ENCODE results near the gene MROH2A. TPM values are rescaled to one million over a fixed set of nuclear protein-coding genes. Genes with fewer than 3 reads are reported as not detected.
"Not testable (repeated sequence)": the region's sequence is repeated elsewhere in the genome, so short reads cannot be mapped to it uniquely, and the experiment has no call there.

The MROH2A gene, protein sequence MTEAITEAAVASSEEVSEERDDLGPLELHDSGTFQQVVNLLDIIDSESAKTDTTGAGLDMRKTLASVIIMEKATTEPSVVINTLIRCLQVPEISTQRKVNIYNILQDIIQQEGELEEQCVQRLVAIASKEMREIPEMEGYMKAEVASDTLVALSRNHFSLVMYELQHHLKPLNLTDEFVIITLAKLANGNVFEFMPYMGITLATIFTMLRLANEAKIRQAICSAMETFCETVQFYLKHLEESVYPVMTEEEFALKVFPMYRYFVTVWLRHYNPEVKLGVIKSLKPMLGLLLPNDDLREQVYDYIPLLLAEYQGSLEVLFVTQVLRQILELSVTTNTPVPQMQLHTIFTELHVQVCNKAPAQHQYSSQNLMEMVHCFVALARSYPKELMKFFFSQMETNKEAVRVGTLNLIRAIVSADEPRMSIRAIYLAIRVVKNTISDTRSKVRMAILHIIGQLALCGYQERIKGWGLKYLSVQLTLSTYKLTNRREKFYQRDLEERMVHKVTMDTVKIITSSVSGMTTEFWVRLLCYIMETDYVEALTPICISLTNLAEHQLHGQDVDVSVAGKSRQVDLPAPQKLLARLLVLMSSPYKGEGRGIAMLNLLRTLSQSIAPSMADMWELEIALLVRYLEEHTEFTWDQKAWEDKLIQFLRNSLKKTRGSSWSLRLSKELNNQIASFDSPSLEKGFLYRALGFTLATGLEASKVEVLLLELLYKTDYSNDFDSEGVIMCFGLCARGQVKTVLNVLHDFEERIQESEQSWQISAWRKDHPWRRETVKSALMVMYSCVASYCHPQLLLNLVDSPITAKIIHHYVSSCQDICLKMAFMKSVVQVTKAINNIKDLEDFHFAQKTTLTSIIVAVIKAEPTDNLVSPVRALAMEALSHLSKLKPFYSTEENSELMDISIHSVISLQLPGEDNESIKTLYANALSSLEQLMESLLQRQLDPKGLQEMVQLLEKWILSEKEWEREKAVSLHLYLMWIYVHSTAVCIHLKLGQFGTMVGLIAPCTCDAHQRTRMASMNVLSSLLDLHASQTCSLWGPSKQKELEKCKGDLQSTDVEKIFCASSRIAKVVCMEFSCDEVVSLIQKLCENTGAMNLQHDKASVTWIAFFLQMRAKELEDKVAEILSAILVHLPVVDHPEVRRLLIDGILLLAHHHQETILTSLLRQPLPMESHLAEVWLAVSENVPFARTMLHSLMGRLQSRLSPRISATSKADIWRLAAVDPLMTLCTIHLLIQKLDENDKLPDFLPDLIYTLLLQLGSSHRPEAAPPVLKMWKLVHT (N-terminal part only)
- not detected in 3 replicates for total RNA-seq
- long read RNA-seq: 0 reads

GRCh38 chr2:233778030-233778429, at the start of gene MROH2A:
Gene MROH2A, plus strand, starts transcription at chr2:233778330. Its CDS starts 1,029 bp downstream, at chr2:233779359.
- H3K27me3 Mint-ChIP-seq (ENCODE audit: low read depth): peaks cover 29% of the 10 kb centered on the region
- no peak for DNase-seq (ENCODE audit: low spot score)
- no peak for TF ChIP-seq CTCF (IDR thresholded peaks at IDR 0.05)
- no peak within 1 kb of the TSS for H3K27ac Mint-ChIP-seq (ENCODE audit: unreplicated experiment)
- no peak within 1 kb of the TSS for H3K4me3 Mint-ChIP-seq (ENCODE audit: unreplicated experiment)
- H3K4me1 Mint-ChIP-seq (ENCODE audit: low read depth): no peaks in the 10 kb centered on the region
- peaks cover 27% of the 10 kb centered on the region for H3K9me3 Mint-ChIP-seq (ENCODE audit: low read depth)
- H3K36me3 Mint-ChIP-seq (ENCODE audit: low read depth): peaks cover 10% of the 10 kb centered on the region

DNA sequence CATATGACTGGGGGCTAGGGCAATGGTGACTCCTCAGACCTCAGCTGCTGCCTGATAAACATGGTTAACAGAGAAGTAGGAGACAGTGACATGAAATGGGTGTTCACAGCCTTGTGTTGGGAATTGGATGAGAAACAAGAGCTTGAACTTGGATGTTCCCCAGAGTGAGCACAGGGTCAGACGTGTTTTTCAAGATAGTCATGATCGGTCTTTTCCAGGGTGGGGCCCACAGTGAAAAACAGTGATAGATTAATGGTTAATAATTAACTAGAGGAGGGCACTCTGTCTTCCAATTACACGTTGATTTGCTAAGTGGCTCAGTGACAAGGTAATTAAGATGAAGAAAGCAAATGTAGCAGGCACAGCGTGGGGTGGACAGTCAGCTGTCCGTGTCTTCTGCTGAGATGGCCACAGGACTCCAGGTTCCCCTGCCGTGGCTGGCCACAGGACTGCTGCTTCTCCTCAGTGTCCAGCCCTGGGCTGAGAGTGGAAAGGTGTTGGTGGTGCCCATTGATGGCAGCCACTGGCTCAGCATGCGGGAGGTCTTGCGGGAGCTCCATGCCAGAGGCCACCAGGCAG, 49.3 kb upstream of the MROH2A start, which contains the start of gene UGT1A3:
TSS of gene UGT1A3 (plus strand) at position 320 of the 579 bp plus-strand sequence. CDS start at position 405, 85 bp downstream.
- no peak within 1 kb of the TSS for H3K4me3 Mint-ChIP-seq (ENCODE audit: unreplicated experiment)
- H3K4me1 Mint-ChIP-seq (ENCODE audit: low read depth): no peaks in the 10 kb centered on the region
- no peak for TF ChIP-seq CTCF (IDR thresholded peaks at IDR 0.05)
- H3K9me3 Mint-ChIP-seq (ENCODE audit: low read depth): no peaks in the 10 kb centered on the region
- H3K36me3 Mint-ChIP-seq (ENCODE audit: low read depth): no peaks in the 10 kb centered on the region
- peaks cover 34% of the 10 kb centered on the region for H3K27me3 Mint-ChIP-seq (ENCODE audit: low read depth)
- DNase-seq (ENCODE audit: low spot score): no peak
- no peak within 1 kb of the TSS for H3K27ac Mint-ChIP-seq (ENCODE audit: unreplicated experiment)

- peaks cover 28% of the 10 kb centered on the region for H3K27me3 Mint-ChIP-seq (ENCODE audit: low read depth)
- H3K9me3 Mint-ChIP-seq (ENCODE audit: low read depth); H3K27ac Mint-ChIP-seq (ENCODE audit: unreplicated experiment); H3K4me3 Mint-ChIP-seq (ENCODE audit: unreplicated experiment); H3K4me1 Mint-ChIP-seq (ENCODE audit: low read depth); H3K36me3 Mint-ChIP-seq (ENCODE audit: low read depth); DNase-seq (ENCODE audit: low spot score): not testable (repeated sequence)
Measured at GRCh38 chr2:233736868-233737653, 41.1 kb upstream of the MROH2A start.

DNA sequence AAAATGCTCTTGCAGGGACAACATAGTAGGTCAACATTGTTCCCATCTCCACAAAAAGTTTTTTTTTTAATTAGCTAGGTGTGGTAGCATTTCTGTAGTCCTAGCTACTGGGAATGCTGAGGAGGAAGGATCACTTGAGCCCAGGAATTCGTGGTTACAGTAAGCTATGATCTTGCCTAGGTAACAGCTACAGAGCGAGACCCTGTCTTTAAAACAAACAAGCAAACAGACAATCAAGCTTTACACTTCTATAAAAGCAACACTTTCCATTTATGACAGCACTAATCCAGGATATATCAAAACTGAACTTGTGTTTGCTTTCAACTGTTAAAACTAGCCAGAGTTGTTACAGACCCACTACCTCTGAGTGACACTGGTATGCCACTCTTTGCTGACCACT, 37.3 kb upstream of the MROH2A start:
- no peak overlapping the region for H3K27ac Mint-ChIP-seq (ENCODE audit: unreplicated experiment)
- no peak overlapping the region for H3K4me3 Mint-ChIP-seq (ENCODE audit: unreplicated experiment)
- H3K36me3 Mint-ChIP-seq (ENCODE audit: low read depth): no peaks in the 10 kb centered on the region
- peaks cover 21% of the 10 kb centered on the region for H3K27me3 Mint-ChIP-seq (ENCODE audit: low read depth)
- DNase-seq (ENCODE audit: low spot score): no peak
- no peaks in the 10 kb centered on the region for H3K9me3 Mint-ChIP-seq (ENCODE audit: low read depth)
- TF ChIP-seq CTCF (IDR thresholded peaks at IDR 0.05): no peak
- no peaks in the 10 kb centered on the region for H3K4me1 Mint-ChIP-seq (ENCODE audit: low read depth)
